SU-DHL-6 (cell line): ENCODE results near the gene PIH1D1.

Experiments used
- H2AFZ ChIP-seq: fragments of 200-600 bp; sonication (generic); 2 replicates; pipeline ENCODE4 v1.6.1; 2014; ENCODE audit warnings: low read depth, mild to moderate bottlenecking, moderate library complexity, mixed read lengths, antibody characterized with exemption, low read length; ENCODE audit not compliant: severe bottlenecking
- H3F3A ChIP-seq: fragments of 200-600 bp; shearing (Covaris generic); 2 replicates; pipeline ENCODE4 v1.6.0; 2016; ENCODE audit warnings: antibody characterized with exemption, mild to moderate bottlenecking; ENCODE audit not compliant: insufficient read depth
- H3K27ac ChIP-seq: fragments of 200-600 bp; sonication (generic); 2 replicates; pipeline ENCODE4 v1.5.1; 2016; ENCODE audit warnings: low read depth, mild to moderate bottlenecking, low read length, moderate library complexity, mixed read lengths
- H3K27me3 ChIP-seq: fragments of 200-600 bp; sonication (generic), shearing (Covaris generic); 2 replicates; pipeline ENCODE4 v1.6.0; 2014; ENCODE audit warnings: mild to moderate bottlenecking, low read length
- H3K36me3 ChIP-seq: fragments of 200-600 bp; sonication (generic); 2 replicates; pipeline ENCODE4 v1.6.1; 2014; ENCODE audit warnings: mild to moderate bottlenecking, low read length, mixed read lengths
- H3K4me2 ChIP-seq: fragments of 300-600, 200-600 bp; shearing (Covaris generic), sonication (generic); 2 replicates; pipeline ENCODE4 v1.6.0; 2014; ENCODE audit warnings: low read length, low read depth, mild to moderate bottlenecking; ENCODE audit not compliant: poor library complexity, severe bottlenecking
- H3K4me3 ChIP-seq: fragments of 200-600 bp; sonication (generic); 2 replicates; pipeline ENCODE4 v1.5.1; 2014; ENCODE audit warnings: antibody characterized with exemption, low read length, mild to moderate bottlenecking, mixed read lengths; ENCODE audit not compliant: insufficient read depth, poor library complexity, severe bottlenecking
- H3K79me2 ChIP-seq: fragments of 200-600 bp; sonication (generic); 2 replicates; pipeline ENCODE4 v1.6.1; 2014; ENCODE audit warnings: mild to moderate bottlenecking, low read length, moderate library complexity; ENCODE audit not compliant: insufficient read depth
- H3K9ac ChIP-seq: fragments of 200-600 bp; sonication (generic); 2 replicates; pipeline ENCODE4 v1.7.0; 2014; ENCODE audit warnings: mild to moderate bottlenecking, low read length
- H3K9me2 ChIP-seq: fragments of 200-600 bp; sonication (generic); replicated peaks from 2 replicates; pipeline ENCODE4 v1.6.1; 2014; ENCODE audit warnings: low read length; ENCODE audit not compliant: insufficient read depth
- H3K9me3 ChIP-seq: fragments of 200-600 bp; sonication (generic); 2 replicates; pipeline ENCODE4 v1.6.1; 2014; ENCODE audit warnings: low read length, mixed read lengths; ENCODE audit not compliant: insufficient read depth
- H4K20me1 ChIP-seq: fragments of 200-600 bp; sonication (generic); 2 replicates; pipeline ENCODE4 v1.6.1; 2014; ENCODE audit warnings: low read depth, mild to moderate bottlenecking, antibody characterized with exemption, low read length, moderate library complexity, mixed read lengths
- CTCF ChIP-seq: fragments of 200-600 bp; sonication (generic); IDR thresholded peaks from one replicate; pipeline ENCODE4 v1.5.1; 2017; ENCODE audit warnings: antibody characterized with exemption, mild to moderate bottlenecking, low read length, moderate library complexity; ENCODE audit not compliant: insufficient read depth, poor library complexity, severe bottlenecking
- EZH2phosphoT487 ChIP-seq: fragments of 200-600 bp; sonication (generic), shearing (Covaris generic); conservative IDR thresholded peaks from 2 replicates; pipeline ENCODE4 v1.6.1; 2018; ENCODE audit warnings: mild to moderate bottlenecking, antibody characterized with exemption, low read length, moderate library complexity, mixed read lengths

Gene PIH1D1

DNA sequence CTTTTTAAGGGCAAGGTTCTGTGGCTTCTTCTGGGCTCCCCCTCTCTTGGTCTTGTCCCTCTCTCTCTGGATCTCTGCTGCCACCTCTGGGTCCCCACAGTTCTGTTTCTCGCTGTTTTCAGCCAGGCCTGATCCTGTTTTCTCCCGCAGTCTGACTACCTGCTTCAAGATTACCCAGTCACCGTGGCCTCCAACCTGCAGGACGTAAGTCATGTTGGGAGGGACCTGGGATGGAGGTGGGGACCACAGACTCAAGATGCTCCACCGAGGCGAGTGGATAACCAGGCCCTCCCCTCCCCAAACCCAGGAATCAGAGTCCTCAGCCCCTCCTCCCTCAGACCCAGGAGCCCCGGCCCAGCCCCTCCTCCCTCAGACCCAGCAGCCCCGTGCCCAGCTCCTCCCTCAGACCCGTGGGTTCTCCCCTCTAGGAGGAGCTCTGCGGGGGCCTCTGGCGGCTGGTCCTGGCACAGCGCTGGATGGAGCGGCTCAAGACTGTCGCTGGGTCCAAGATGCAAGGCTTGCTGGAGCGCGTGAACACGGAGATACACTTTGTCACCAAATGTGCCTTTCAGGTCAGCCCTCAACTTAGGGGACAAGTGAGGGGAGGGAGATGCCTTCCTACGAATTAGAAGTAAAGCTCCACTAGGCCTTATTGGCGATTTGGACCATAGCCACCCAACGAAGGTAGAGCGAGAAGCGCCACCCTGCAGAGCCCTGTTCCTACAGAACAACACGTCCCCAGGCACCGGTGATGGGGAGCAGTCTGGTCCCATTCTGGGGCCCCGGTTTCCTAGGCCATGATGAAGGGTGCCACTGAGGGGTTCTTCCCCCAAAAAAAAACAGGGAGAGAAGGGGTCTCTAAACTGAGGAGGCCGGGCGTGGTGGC is 24.6 kb upstream of the PIH1D1 start:
- Histone ChIP-seq H3K27ac (no peak overlapping the region), H3K36me3 (no peaks in the 10 kb centered on the region), H3K4me2 (peak overlapping the region; percentile 22), H3K9ac (no peak overlapping the region), H3F3A (no peaks in the 10 kb centered on the region), H3K9me3 (no peaks in the 10 kb centered on the region), H4K20me1 (no peaks in the 10 kb centered on the region), H3K4me3 (no peak overlapping the region), H3K79me2 (no peaks in the 10 kb centered on the region), H3K9me2 (no peaks in the 10 kb centered on the region), H3K27me3 (no peaks in the 10 kb centered on the region), H2AFZ (peak overlapping the region; percentile 21)
- TF ChIP-seq EZH2phosphoT487 (no peak), CTCF (peak; percentile 58)

GRCh38 chr19:49475191-49475917 is 23.7 kb upstream of the PIH1D1 start:
- Histone ChIP-seq H3K27me3 (no peaks in the 10 kb centered on the region), H3F3A (0 out of 2 replicates have a peak, but pooled peaks cover 6% of the 10 kb centered on the region), H3K9ac (no peak overlapping the region), H3K9me3 (no peaks in the 10 kb centered on the region), H2AFZ (no peak overlapping the region), H3K4me3 (no peak overlapping the region), H3K27ac (no peak overlapping the region), H3K4me2 (no peak overlapping the region), H3K36me3 (no peaks in the 10 kb centered on the region), H4K20me1 (no peaks in the 10 kb centered on the region), H3K9me2 (no peaks in the 10 kb centered on the region), H3K79me2 (no peaks in the 10 kb centered on the region)
- TF ChIP-seq CTCF (no peak), EZH2phosphoT487 (no peak)

DNA sequence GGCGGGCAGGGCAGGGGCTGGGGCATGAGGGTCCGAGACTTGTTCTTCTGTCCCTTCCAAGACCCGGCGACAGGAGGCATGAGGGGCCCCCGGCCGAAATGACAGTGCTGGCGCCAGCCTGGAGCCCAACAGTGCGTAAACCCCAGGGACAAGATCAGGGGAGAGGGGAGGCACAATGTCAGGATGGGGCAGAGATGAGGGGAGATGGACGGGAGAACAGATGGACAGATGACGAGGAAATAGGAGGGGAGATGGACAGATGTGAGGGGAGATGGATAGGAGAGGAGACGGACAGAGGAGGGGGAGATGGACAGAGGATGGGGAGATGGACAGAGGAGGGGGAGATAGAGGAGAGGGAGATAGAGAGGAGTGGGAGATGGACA is 22.9 kb upstream of the PIH1D1 start:
- H3F3A ChIP-seq: peaks cover 13% of the 10 kb centered on the region; the same call in 1 of the 2 replicates
- no peak for TF ChIP-seq CTCF
- no peak for TF ChIP-seq EZH2phosphoT487
- H3K79me2 ChIP-seq: no peaks in the 10 kb centered on the region
- H3K27ac ChIP-seq: no peak overlapping the region
- H3K4me3 ChIP-seq: no peak overlapping the region
- H2AFZ ChIP-seq: peak overlapping the region; percentile 95
- no peaks in the 10 kb centered on the region for H3K36me3 ChIP-seq
- no peaks in the 10 kb centered on the region for H4K20me1 ChIP-seq
- H3K9me3 ChIP-seq: no peaks in the 10 kb centered on the region
- peak overlapping the region; percentile 57 for H3K9ac ChIP-seq
- no peaks in the 10 kb centered on the region for H3K9me2 ChIP-seq
- peak overlapping the region; percentile 94 for H3K4me2 ChIP-seq
- no peaks in the 10 kb centered on the region for H3K27me3 ChIP-seq
